Osteocyte (in vitro differentiated cells): Measurements from ENCODE around the gene KLHL14. TPM values are rescaled to one million over a fixed set of nuclear protein-coding genes. Genes with fewer than 3 reads are reported as not detected.
"Not testable (repeated sequence)": the region's sequence is repeated elsewhere in the genome, so short reads cannot be mapped to it uniquely, and the experiment has no call there.

Experiments
- DNase-seq: peaks from one replicate; pipeline ENCODE4 v3.0.0; 2021; ENCODE audit warnings: mixed read lengths; ENCODE audit not compliant: unreplicated experiment; ENCODE audit errors: extremely low spot score
- H3K27ac Mint-ChIP-seq: one replicate; pipeline ENCODE4 v1.8.0; 2021; ENCODE audit warnings: mild to moderate bottlenecking, mixed read lengths; ENCODE audit not compliant: unreplicated experiment
- H3K27me3 Mint-ChIP-seq: one replicate; pipeline ENCODE4 v1.8.0; 2021; ENCODE audit warnings: mixed read lengths; ENCODE audit not compliant: unreplicated experiment
- H3K36me3 Mint-ChIP-seq: one replicate; pipeline ENCODE4 v1.8.0; 2021; ENCODE audit warnings: mixed read lengths; ENCODE audit not compliant: unreplicated experiment
- H3K4me1 Mint-ChIP-seq: one replicate; pipeline ENCODE4 v1.8.0; 2021; ENCODE audit warnings: mixed read lengths; ENCODE audit not compliant: unreplicated experiment
- H3K4me3 Mint-ChIP-seq: one replicate; pipeline ENCODE4 v1.8.0; 2021; ENCODE audit warnings: mild to moderate bottlenecking, moderate library complexity, mixed read lengths; ENCODE audit not compliant: unreplicated experiment
- H3K9me3 Mint-ChIP-seq: one replicate; pipeline ENCODE4 v1.8.0; 2021; ENCODE audit warnings: mixed read lengths; ENCODE audit not compliant: unreplicated experiment
- CTCF ChIP-seq: fragments of 200-600 bp; sonication (generic); IDR thresholded peaks from 2 replicates; pipeline ENCODE4 v1.5.0; 2021; ENCODE audit warnings: antibody characterized with exemption, mild to moderate bottlenecking, moderate library complexity
- total RNA-seq: library from RNA; stranded (reverse); gene quantifications from 2 replicates; pipeline ENCODE4 v1.2.1, GENCODE V29; 2021

KLHL14 gene
- total RNA-seq, 1 donor from 2014 or later = not detected

GRCh38 chr18:32801228-32801627 is 28.4 kb upstream of the KLHL14 start:
- peaks cover 2% of the 10 kb centered on the region for H3K27me3 Mint-ChIP-seq

GRCh38 chr18:32798209-32798960 is 25.6 kb upstream of the KLHL14 start:
- H3K27me3 Mint-ChIP-seq = no peaks in the 10 kb centered on the region
- H3K9me3 Mint-ChIP-seq = peaks cover 24% of the 10 kb centered on the region
- no peak overlapping the region for H3K4me3 Mint-ChIP-seq
- H3K4me1 Mint-ChIP-seq = no peaks in the 10 kb centered on the region
- no peaks in the 10 kb centered on the region for H3K36me3 Mint-ChIP-seq
- H3K27ac Mint-ChIP-seq = no peak overlapping the region
- no peak for DNase-seq
- TF ChIP-seq CTCF = no peak

More at GRCh38 chr18:32801228-32801627, 28.4 kb upstream of the KLHL14 start:
- no peak overlapping the region for H3K4me3 Mint-ChIP-seq
- H3K36me3 Mint-ChIP-seq = no peaks in the 10 kb centered on the region
- no peak for TF ChIP-seq CTCF
- no peak for DNase-seq
- H3K27ac Mint-ChIP-seq = no peak overlapping the region
- H3K9me3 Mint-ChIP-seq = peaks cover 19% of the 10 kb centered on the region
- no peaks in the 10 kb centered on the region for H3K4me1 Mint-ChIP-seq

GRCh38 chr18:32794667-32795066 is 21.8 kb upstream of the KLHL14 start:
- DNase-seq, H3K4me3 Mint-ChIP-seq, H3K27ac Mint-ChIP-seq, H3K4me1 Mint-ChIP-seq, H3K27me3 Mint-ChIP-seq, H3K36me3 Mint-ChIP-seq: not testable (repeated sequence)
- peaks cover 24% of the 10 kb centered on the region for H3K9me3 Mint-ChIP-seq

- no peak overlapping the region for H3K4me3 Mint-ChIP-seq
- no peak for TF ChIP-seq CTCF
- no peak overlapping the region for H3K27ac Mint-ChIP-seq
- H3K4me1 Mint-ChIP-seq = no peaks in the 10 kb centered on the region
- no peak for DNase-seq
- no peaks in the 10 kb centered on the region for H3K36me3 Mint-ChIP-seq
- H3K27me3 Mint-ChIP-seq = peaks cover 28% of the 10 kb centered on the region
- H3K9me3 Mint-ChIP-seq = no peaks in the 10 kb centered on the region
Observed at GRCh38 chr18:32779010-32779409, 6.2 kb upstream of the KLHL14 start.

- Mint-ChIP-seq H3K4me3 (no peak overlapping the region), H3K9me3 (no peaks in the 10 kb centered on the region), H3K27ac (no peak overlapping the region), H3K4me1 (peaks cover 5% of the 10 kb centered on the region), H3K36me3 (no peaks in the 10 kb centered on the region), H3K27me3 (peaks cover 43% of the 10 kb centered on the region)
- no peak for TF ChIP-seq CTCF
- no peak for DNase-seq
Observed at GRCh38 chr18:32777049-32777448, 4.2 kb upstream of the KLHL14 start.
